ENCODE measurements around the gene MMP13.
A peak's percentile ranks its signal among the peaks of the same experiment; 100 is the strongest.
"Not testable (repeated sequence)": the region's sequence is repeated elsewhere in the genome, so short reads cannot be mapped to it uniquely, and the experiment has no call there.

The MMP13 gene

GRCh38 chr11:102928247-102928646 is 27.3 kb downstream of the MMP13 start:
- TF ChIP-seq POLR2A (IDR thresholded peaks at IDR 0.05; ENCODE audit: low read depth, low read length), result no peak
- FAIRE-seq, result no peak

DNA sequence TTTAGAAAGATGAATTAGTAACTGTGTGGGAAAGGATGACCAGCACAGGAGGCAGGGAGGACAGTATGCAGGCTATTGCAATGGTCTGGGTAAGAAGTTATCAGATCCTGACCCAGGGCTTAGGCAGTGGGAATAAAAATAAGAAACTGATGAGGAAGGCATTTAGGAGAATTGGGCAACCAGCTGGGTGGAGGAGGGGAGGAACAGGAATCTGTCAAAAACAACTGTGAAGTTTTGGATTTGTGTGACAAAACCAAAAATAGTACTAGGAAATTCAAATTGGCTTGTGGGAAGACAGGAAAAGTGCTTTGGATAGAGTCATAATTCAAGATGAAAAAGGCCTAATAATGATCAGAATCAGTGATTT is 27.9 kb downstream of the MMP13 start:
- TF ChIP-seq POLR2A (IDR thresholded peaks at IDR 0.05; ENCODE audit: low read depth, low read length), result no peak
- FAIRE-seq, result no peak
- DNase-seq (ENCODE audit: insufficient read length, low spot score), result no peak

More at GRCh38 chr11:102928247-102928646, 27.3 kb downstream of the MMP13 start:
- DNase-seq (ENCODE audit: insufficient read length, low spot score), result no peak

GRCh38 chr11:102926961-102927623 is 28.4 kb downstream of the MMP13 start:
- DNase-seq (ENCODE audit: insufficient read length, low spot score) (no peak), FAIRE-seq (no peak)
- TF ChIP-seq POLR2A (IDR thresholded peaks at IDR 0.05; ENCODE audit: low read depth, low read length), result no peak

GRCh38 chr11:102926517-102926916 is 29.0 kb downstream of the MMP13 start:
- TF ChIP-seq POLR2A (IDR thresholded peaks at IDR 0.05; ENCODE audit: low read depth, low read length), result no peak
- FAIRE-seq (no peak), DNase-seq (ENCODE audit: insufficient read length, low spot score) (no peak)

- FAIRE-seq (no peak), DNase-seq (ENCODE audit: insufficient read length, low spot score) (no peak)
- TF ChIP-seq POLR2A (IDR thresholded peaks at IDR 0.05; ENCODE audit: low read depth, low read length), result no peak
Observed at GRCh38 chr11:102925988-102926387, 29.5 kb downstream of the MMP13 start.

GRCh38 chr11:102924851-102925380 is 30.6 kb downstream of the MMP13 start:
- DNase-seq (ENCODE audit: insufficient read length, low spot score), result no peak
- no peak for TF ChIP-seq POLR2A (IDR thresholded peaks at IDR 0.05; ENCODE audit: low read depth, low read length)
- FAIRE-seq, result no peak

- no peak for TF ChIP-seq POLR2A (IDR thresholded peaks at IDR 0.05; ENCODE audit: low read depth, low read length)
- FAIRE-seq (no peak), DNase-seq (ENCODE audit: insufficient read length, low spot score) (no peak)
Observed at GRCh38 chr11:102921587-102922220, 33.8 kb downstream of the MMP13 start.

- FAIRE-seq (no peak), DNase-seq (ENCODE audit: insufficient read length, low spot score) (no peak)
- no peak for TF ChIP-seq POLR2A (IDR thresholded peaks at IDR 0.05; ENCODE audit: low read depth, low read length)
Observed at GRCh38 chr11:102920118-102920684, 35.3 kb downstream of the MMP13 start.

GRCh38 chr11:102915044-102915375 is 40.5 kb downstream of the MMP13 start:
- FAIRE-seq (no peak), DNase-seq (ENCODE audit: insufficient read length, low spot score) (no peak)
- TF ChIP-seq POLR2A (IDR thresholded peaks at IDR 0.05; ENCODE audit: low read depth, low read length), result no peak

DNA sequence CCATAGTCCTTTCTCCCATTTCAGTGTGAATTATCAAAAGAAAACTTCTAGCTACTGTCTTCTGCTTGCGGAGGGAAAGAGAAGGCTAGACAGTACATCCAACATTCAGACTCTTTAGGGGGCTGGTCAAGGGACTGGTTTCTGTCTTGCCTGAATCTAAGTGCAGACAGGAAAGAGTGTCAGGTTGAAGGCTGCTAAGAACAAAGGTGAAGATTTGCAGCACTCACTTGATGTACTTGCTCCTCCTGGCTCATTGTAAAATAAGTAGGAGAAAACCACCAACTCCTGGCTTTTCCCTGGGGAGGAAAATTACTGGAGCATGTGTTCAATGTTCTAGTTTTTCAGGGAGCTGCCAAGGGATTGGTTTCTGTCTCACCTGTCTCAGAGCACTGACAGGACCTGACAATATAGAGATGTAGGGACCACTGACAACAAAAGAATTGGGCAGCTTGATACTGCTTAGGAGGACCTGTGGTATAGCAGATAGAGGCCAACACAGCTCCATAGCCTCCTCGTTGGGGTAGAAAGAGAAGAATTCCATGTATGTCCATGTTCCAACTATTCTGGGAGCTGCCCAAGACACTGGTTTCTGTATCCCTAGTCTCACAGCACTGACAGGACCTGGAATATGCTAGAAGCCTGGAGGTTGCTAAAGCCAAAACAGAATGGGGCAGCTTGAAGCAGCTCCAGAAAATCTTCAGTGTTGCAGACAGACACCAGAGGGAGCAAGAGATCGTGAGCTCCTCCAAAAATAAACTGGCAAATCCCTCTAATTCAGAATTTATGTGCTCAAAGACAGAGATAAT is 41.1 kb downstream of the MMP13 start:
- FAIRE-seq (no peak), DNase-seq (ENCODE audit: insufficient read length, low spot score) (peak; percentile 3)
- TF ChIP-seq POLR2A (IDR thresholded peaks at IDR 0.05; ENCODE audit: low read depth, low read length), result no peak

- TF ChIP-seq POLR2A (IDR thresholded peaks at IDR 0.05; ENCODE audit: low read depth, low read length), result no peak
- DNase-seq (ENCODE audit: insufficient read length, low spot score), result no peak
Observed at GRCh38 chr11:102912482-102912830, 43.1 kb downstream of the MMP13 start.

GRCh38 chr11:102911758-102912481 is 43.6 kb downstream of the MMP13 start:
- FAIRE-seq (no peak), DNase-seq (ENCODE audit: insufficient read length, low spot score) (no peak)
- no peak for TF ChIP-seq POLR2A (IDR thresholded peaks at IDR 0.05; ENCODE audit: low read depth, low read length)

More at GRCh38 chr11:102912482-102912830, 43.1 kb downstream of the MMP13 start:
- FAIRE-seq, result no peak

DNA sequence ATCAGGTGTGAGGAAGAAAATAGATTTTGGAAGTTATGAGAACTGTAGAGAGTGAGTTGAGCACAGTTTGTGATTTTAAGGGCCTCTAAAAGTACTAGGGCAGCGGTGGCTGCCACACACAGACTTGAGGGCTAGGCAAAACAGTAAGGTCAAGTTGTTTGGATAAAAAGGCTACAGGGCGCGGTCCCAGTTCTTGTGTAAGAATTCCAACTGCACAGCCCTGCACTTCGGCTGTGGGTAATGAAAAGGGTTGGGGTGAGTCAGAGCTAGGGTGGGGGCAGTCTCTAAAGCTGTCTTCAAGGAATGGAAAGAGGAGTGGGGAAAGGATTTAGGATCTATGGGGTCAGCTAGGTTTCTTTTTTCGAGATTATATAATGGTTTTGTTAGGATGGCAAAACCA is 49.7 kb downstream of the MMP13 start:
- not testable (repeated sequence) for FAIRE-seq; DNase-seq (ENCODE audit: insufficient read length, low spot score)

DNA sequence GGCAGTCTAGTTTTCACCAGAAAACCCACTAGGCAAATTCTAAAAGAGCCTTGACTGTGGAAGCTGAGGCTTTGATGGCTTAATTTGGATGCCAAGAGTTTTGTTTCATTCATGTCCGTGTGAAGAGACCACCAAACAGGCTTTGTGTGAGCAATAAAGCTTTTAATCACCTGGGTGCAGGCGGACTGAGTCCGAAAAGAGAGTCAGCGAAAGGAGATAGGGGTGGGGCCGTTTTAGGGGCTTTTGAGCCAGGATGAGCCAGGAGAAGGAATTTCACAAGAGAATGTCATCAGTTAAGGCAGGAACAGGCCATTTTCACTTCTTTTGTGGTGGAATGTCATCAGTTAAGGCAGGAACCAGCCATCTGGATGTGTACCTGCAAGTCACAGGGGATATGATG is 51.6 kb downstream of the MMP13 start:
- DNase-seq (ENCODE audit: insufficient read length, low spot score); FAIRE-seq: not testable (repeated sequence)

All from H54 (cell line).